Measurements from ENCODE around the gene ATG2A. TPM values are rescaled to one million over a fixed set of nuclear protein-coding genes. Genes with fewer than 3 reads are reported as not detected.
A peak's percentile ranks its signal among the peaks of the same experiment; 100 is the strongest.

ATG2A gene
- total RNA-seq, 3 donors from 2014 or later = 35.4 to 39.8 (median 36.6) TPM

- intact Hi-C loops (cut with DNase I, micrococcal nuclease) = no loop called here
- peaks cover 59% of the 10 kb centered on the region for H3K4me1 ChIP-seq (ENCODE audit: low read depth)
- no peak for TF ChIP-seq CTCF (IDR thresholded peaks at IDR 0.05)
- DNase-seq (peak; percentile 46 to 73 (median 67)), ATAC-seq (peak; percentile 58)
- H3K4me3 ChIP-seq = no peak overlapping the region
- no peaks in the 10 kb centered on the region for H3K36me3 ChIP-seq (ENCODE audit: low read depth)
- no peaks in the 10 kb centered on the region for H3K9me3 ChIP-seq
These were observed 46.0 kb downstream of the ATG2A start for GRCh38 chr11:64870893-64871466.

- H3K36me3 ChIP-seq (ENCODE audit: low read depth) = no peaks in the 10 kb centered on the region
- no peak for TF ChIP-seq CTCF (IDR thresholded peaks at IDR 0.05)
- no peaks in the 10 kb centered on the region for H3K9me3 ChIP-seq
- no peak overlapping the region for H3K4me3 ChIP-seq
- peaks cover 54% of the 10 kb centered on the region for H3K4me1 ChIP-seq (ENCODE audit: low read depth)
- intact Hi-C loops (cut with DNase I, micrococcal nuclease) = no loop called here
- DNase-seq (no peak), ATAC-seq (peak; percentile 7)
These were observed 46.7 kb downstream of the ATG2A start for GRCh38 chr11:64870176-64870892.

- Histone ChIP-seq H3K4me1 (ENCODE audit: low read depth) (peaks cover 47% of the 10 kb centered on the region), H3K36me3 (ENCODE audit: low read depth) (no peaks in the 10 kb centered on the region), H3K4me3 (no peak overlapping the region), H3K9me3 (no peaks in the 10 kb centered on the region)
- no peak for TF ChIP-seq CTCF (IDR thresholded peaks at IDR 0.05)
- no peak for DNase-seq
- ATAC-seq = peak; percentile 8
- intact Hi-C loops (cut with DNase I, micrococcal nuclease) = no loop called here
These were observed 47.3 kb downstream of the ATG2A start for GRCh38 chr11:64869571-64870175.

GRCh38 chr11:64868904-64869570, 48.0 kb downstream of the ATG2A start:
- Histone ChIP-seq H3K4me1 (ENCODE audit: low read depth) (peaks cover 49% of the 10 kb centered on the region), H3K36me3 (ENCODE audit: low read depth) (no peaks in the 10 kb centered on the region), H3K4me3 (no peak overlapping the region), H3K9me3 (no peaks in the 10 kb centered on the region)
- peak; percentile 8 for ATAC-seq
- intact Hi-C loops (cut with DNase I, micrococcal nuclease) = no loop called here
- DNase-seq = no peak
- no peak for TF ChIP-seq CTCF (IDR thresholded peaks at IDR 0.05)

GRCh38 chr11:64867748-64868462, 49.1 kb downstream of the ATG2A start:
- DNase-seq = no peak
- Histone ChIP-seq H3K4me1 (ENCODE audit: low read depth) (peaks cover 54% of the 10 kb centered on the region), H3K4me3 (no peak overlapping the region), H3K36me3 (ENCODE audit: low read depth) (no peaks in the 10 kb centered on the region), H3K9me3 (no peaks in the 10 kb centered on the region)
- TF ChIP-seq CTCF (IDR thresholded peaks at IDR 0.05) = no peak
- no peak for ATAC-seq
- intact Hi-C loops (cut with DNase I, micrococcal nuclease) = no loop called here
